NCI-H1930 (cell line): ENCODE results near the gene PRPSAP2.
"Not testable (repeated sequence)": the region's sequence is repeated elsewhere in the genome, so short reads cannot be mapped to it uniquely, and the experiment has no call there.

Experiments
- DNase-seq, 2 experiments: peaks; one replicate each; lab custom pipeline; 2025; lab: John Stamatoyannopoulos, UW

PRPSAP2 gene

GRCh38 chr17:18889658-18890057 lies 31.7 kb downstream of the PRPSAP2 start:
- no peak for DNase-seq

GRCh38 chr17:18891541-18891940 lies 33.6 kb downstream of the PRPSAP2 start:
- DNase-seq, result no peak

DNA sequence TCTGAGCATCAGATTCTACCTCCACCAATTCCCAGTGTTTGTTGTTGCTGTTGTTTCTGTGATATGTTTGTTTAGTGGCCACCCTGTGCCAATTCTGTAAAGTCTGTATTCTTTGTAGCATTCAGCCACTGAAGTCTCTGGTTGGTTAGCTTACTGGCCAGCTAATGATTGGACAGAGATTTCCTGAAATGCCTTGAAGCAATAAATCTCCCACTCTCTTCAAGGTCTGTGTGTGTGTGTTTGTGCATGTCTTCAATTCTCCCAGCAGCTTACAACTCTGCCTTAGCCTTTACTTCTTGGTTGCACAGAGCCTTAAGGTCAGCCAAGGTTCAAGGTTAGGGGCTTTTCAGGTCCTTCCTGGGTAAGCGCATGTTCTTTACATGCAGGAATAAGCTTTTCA lies 38.2 kb downstream of the PRPSAP2 start:
- no peak for DNase-seq

DNA sequence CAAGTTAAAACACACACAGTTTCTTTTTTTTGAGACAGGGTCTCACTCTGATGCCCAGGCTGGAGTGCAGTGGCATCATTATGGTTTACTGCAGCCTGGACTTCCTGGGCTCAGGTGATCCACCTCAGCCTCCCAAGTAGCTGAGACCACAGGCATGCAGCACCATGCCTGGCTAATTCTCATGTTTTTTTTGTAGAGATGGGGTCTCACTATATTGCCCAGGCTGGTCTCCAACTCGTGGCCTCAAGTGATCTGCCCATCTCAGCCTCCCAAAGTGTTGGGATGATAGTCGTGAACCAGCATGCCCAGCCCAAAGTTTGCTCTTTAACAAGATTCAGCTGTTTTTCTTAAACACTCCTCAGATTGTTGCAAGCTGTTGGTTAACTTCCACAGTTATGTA lies 39.0 kb downstream of the PRPSAP2 start:
- no peak for DNase-seq

DNA sequence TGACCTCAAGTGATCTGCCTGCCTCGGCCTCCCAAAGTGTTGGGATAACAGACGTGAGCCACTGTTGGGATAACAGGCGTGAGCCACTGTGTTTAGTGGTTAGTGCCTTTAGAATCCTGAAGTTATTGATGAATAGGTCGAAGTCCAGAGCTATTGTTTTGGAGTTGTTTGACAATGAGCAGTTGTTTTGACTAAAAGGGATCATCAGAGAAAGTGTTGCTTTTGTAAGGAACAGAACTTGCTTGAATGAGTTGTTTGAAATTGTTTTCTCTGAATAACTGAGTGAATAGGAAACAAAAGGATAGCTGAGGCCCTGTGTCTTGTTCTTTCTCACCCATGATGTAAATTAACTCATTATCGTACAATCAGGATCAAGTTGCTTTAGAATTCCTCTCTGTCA lies 46.6 kb downstream of the PRPSAP2 start:
- no peak for DNase-seq

DNA sequence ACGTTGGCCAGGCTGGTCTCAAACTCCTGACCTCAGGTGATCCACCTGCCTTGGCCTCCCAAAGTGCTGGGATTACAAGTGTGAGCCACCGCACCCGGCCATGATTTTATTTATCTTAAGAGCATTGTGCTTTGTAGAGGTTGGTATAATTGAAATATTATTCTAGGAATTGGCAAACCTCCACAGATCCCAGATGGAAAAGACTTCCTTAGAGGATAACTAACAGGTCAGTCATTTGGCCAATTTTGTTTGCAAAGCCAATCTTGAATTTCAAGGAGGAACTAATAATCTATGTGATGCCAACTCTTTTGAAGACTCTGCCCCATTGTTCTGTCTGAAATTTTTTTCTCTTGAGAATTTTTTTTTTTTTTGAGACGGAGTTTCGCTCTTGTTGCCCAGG lies 47.3 kb downstream of the PRPSAP2 start:
- DNase-seq, result no peak

GRCh38 chr17:18910326-18910725 lies 52.4 kb downstream of the PRPSAP2 start:
- DNase-seq, result no peak

- DNase-seq, result no peak
Measured at GRCh38 chr17:18910881-18911280, 53.0 kb downstream of the PRPSAP2 start.

GRCh38 chr17:18916816-18917500 lies 59.0 kb downstream of the PRPSAP2 start:
- DNase-seq, result no peak

- no peak for DNase-seq
Measured at GRCh38 chr17:18917506-18918032, 59.6 kb downstream of the PRPSAP2 start.

- no peak for DNase-seq
Measured at GRCh38 chr17:18919963-18920362, 62.0 kb downstream of the PRPSAP2 start.

DNA sequence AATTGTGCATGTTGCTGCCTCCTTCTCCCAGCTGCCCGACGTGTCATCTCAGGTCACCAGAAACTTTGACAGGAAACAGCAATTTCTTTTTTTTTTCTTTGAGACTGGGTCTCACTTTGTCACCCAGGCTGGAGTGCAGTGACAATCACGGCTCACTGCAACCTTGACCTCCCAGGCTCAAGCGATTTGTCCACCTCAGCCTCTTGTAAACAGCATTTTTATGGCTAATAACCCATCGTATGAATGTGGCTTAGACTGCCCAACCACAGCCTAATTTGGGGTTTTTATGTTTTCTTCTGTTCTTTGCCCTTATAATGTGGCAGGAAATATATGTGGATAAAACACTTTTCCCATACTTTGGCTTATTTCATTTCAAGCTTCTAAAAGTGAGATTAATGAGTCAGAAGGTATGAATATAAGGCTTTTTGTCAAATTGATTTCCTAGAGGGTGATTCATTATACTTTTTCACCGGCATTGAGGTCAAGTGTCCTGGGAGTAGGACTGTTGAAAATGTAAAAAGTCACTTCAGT lies 63.0 kb downstream of the PRPSAP2 start:
- DNase-seq, result no peak

GRCh38 chr17:18921485-18921884 lies 63.6 kb downstream of the PRPSAP2 start:
- DNase-seq, result no peak

DNA sequence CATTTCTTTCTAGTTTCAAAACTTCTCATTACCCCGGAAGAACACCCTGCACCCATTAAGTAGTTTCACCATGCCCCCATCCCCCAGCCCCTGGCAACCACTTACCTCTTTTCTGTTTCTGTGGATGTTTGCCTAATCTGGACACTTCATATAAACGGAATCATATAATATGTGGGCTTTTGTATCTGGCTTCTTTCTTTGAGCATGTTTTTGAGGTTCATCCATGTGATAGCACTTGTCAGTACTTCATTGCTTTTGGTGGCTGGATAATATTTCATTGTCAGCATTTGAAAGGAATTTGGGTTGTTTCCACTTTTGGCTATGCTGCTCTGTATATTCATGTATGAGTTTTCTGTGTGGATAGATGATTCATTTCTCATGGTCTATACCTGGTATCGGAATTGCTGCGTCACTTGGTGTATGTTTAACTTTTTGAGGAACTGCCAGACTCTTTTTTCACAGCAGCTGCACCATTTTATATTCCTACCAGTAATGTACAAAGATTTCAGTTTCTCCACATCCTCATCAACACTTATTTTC lies 64.1 kb downstream of the PRPSAP2 start:
- no peak for DNase-seq

- DNase-seq, result not testable (repeated sequence)
Measured at GRCh38 chr17:18922596-18922995, 64.7 kb downstream of the PRPSAP2 start.

DNA sequence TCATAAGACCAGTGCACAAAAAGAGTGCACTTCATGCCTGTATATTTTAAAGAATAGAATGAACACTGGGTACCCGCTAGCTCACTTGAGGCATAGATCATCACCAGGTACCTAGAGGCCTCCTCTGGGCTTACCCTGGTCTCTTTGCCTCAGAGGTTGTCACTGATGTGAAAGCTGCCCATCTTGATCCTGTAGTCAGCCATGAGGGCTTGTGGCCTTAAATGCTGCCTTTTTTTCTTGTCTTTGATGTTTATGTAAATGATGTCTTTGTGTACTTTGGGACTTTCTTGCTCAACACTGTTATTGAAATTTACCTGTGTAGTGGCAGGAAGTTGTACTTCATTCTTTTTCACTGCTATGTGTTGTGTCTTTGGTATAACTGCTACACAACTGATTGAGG lies 67.3 kb downstream of the PRPSAP2 start:
- DNase-seq, result no peak

- no peak for DNase-seq
Measured at GRCh38 chr17:18928628-18929125, 70.7 kb downstream of the PRPSAP2 start.

DNA sequence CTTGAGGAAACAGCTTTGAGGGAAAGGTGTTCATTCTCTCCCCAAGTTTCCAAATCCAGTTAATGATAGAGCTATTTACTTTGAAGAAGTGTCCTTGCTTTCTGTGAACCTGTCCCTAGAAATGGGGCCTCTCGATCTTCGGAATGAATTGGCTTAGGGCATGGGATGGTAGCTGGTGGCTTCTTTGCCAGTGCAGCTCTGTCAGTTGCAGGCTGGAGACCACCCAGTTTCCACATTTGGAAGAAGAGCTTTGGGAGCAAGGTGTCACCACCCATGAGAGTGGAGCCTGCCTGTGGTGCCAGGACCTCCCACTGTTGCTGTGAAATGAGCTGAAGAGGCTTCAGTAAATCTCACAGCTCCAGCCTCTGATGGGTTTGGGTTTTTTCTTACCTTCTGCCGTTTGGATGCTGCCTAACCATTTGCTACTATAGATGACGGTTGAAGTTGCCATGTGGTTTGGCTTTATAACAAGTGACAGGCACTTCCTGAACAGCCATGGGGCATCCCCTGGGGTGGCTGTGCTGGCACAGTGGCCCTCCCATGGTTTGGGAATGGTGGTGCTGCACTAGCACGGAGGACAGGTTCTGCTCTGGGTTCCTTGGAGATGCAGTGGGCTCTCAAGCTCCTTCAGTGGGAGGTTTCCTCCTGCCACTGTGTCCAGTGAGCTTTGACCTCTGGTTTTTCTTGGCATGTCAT lies 74.6 kb downstream of the PRPSAP2 start:
- DNase-seq, result no peak

GRCh38 chr17:18933102-18934058 lies 75.4 kb downstream of the PRPSAP2 start:
- DNase-seq, result no peak

DNA sequence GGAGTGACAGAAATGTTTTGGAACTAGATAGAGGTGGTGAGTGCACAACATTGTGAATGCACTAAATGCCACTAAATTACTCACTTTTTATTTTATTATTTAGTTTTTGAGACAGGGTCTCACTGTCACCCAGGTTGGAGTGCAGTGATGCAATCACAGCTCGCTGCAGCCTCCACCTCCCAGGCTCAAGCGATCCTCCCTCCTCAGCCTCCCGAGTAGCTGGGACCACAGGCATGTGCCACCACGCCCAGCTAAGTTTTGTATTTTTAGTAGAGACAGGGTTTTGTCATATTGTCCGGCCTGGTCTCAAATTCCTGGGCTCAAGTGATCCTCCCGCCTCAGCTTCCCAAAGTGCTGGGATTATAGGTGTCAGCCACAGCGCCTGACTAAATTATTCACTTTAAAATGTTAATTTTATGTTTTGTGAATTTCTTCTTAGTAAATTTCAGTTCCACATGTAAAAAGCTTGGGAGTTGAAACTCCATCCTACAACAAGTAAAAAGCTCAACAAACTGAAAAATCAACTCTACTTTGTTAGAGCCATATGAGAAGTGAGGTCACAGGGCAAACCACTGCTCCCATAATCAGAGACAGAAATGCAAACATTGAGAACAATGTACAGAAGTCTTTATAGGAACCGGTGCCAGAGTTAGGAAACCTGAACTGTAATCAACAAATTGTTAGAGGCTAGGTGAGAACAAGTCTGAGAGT lies 80.2 kb downstream of the PRPSAP2 start:
- no peak for DNase-seq

- DNase-seq, result no peak
Measured at GRCh38 chr17:18938692-18939023, 80.7 kb downstream of the PRPSAP2 start.
